GM21825 (cell line): ENCODE measurements around the gene HK2.

Experiments
- ATAC-seq: cut with Tn5 transposase; IDR thresholded peaks from one replicate; pipeline ENCODE4 v1.9.1; 2021; ENCODE audit warnings: mild to moderate bottlenecking, moderate library complexity; ENCODE audit not compliant: unreplicated experiment

HK2 gene

DNA sequence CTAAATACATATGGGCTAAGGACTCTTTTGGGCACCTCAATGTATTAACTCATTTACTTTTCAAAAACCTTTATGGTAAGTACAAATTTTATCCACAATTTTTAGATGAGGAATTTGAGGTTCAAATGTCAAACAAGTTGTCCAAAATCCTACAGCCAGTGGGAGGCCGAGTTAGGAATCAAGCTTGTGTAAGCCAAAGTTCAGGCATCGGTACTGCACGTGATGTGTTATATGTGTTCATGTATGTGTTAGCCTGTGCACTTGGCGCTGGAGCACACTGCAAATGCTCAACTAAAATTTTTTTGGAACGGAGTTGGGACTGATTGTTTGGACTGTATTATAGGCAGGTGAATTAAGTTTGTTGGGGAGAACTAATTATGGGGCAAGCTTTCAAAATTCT lies 22.7 kb downstream of the HK2 start:
- ATAC-seq: no peak

- ATAC-seq: no peak
Observed at GRCh38 chr2:74857215-74857614, 23.3 kb downstream of the HK2 start.

DNA sequence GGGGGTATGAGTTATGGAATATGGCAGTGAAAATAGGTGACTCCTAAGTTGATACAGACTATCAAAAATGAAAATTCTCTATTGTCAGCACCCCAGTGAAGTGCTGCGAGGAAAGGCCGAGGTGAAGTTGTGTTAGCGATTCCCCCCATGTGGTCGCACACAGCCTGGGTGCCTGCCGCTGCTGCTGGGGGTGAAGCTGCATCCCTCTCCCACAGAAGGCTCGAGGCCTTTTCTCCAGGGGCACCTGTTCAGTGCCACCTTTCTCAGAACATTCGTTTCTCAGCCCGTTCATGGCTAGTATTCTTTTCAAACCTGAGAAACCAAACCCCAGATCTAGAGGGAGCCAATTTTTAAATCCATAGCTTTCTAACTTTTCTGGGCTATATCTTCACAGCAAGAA lies 23.8 kb downstream of the HK2 start:
- no peak for ATAC-seq

DNA sequence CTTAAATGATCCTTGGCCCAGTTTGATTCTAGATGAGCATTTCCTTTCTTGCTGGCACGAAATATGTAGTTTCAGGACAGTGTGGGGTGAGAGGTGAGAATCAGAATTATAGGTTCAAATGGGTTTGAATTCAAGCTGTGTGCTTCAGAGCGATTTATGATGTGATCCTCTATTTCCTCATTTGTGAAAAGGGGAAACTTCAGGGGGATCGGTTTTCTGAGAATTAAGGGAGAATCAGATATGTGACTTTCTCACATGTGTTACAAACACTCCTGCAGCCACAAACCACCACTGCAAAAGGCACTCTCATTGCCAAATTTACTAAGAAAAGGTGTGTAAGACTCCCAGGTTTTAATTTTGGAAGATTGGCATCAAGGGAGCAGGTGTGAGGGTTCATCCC lies 24.4 kb downstream of the HK2 start:
- ATAC-seq: no peak

DNA sequence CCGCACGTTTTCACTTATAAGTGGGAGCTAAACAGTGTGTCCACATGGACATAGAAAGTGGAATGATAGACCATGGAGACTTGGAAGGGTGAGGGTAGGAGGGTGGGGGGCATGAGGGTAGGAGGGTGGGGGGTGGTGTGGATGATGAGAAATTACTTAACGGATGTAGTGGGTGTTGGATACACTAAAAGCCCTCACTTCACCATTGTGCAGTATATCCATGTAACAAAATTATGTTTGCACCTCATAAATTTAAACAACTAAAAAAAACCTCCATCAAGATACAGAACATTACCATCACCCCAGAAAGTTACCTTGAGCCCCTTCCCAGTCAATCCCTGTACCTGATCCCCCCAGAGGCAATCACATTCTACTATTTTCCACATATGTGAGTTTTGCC lies 26.2 kb downstream of the HK2 start:
- no peak for ATAC-seq

GRCh38 chr2:74860521-74860920 lies 26.6 kb downstream of the HK2 start:
- ATAC-seq: no peak

DNA sequence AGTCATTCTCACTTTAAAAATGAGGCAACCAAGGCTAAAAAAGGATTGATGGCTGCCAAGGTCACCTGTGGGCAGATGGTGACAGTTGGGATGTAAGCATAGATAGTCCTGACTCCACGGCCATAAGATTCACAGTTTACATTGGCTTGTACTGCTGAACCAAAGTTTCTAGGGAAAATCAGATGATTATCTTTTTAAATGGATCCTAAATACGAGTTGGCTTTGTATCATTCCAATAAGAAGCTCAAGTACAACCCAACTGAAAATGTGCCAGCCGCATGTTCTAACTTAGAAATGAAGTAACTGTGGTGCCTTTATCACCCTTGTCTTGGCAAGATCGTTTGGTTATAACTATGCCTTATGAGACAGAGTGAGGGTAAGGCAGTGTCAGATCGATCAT lies 27.6 kb downstream of the HK2 start:
- ATAC-seq: no peak

DNA sequence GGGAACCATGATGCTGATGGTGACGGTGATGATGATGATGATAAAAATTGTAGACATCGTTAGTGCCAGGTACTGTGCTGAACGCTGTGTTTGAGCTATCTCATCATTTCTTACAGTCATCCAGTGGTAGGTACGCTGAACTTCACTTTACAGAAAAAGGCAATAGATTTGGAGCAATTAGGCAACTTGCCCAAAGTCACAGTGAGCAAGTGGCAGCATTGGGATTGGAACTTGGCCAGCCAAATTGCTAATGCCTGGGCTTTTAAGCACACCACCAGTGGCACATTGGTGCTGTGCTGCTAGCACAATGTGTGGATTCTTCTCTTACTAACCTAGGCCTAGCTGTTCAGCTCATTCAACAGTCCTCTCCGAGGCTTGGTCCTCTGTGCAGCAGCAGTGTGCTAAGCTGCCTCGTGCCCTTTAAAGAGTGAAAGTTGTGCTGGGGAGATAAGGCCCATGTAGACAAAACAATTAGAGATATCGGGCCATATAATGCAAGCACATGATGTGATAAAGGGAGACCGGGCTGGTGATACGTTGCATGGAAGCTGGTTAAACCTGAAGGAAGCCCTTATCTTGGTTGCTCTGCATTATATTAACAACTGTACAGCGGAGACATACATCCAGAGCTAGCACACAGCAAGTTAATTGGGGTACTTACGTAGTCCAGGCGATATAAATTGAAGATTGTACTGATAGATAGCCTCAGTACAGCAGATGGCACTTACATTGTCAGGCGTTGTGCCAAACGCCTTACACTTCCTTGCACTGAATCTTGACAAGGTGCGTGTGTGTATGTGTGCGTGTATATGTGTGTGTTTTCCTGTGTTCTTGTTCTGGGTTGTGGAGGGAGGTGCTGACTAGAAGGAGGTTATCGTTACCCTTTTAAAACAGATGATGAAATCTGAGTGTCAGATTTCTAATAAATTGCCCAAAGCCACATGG lies 28.4 kb downstream of the HK2 start:
- no peak for ATAC-seq

DNA sequence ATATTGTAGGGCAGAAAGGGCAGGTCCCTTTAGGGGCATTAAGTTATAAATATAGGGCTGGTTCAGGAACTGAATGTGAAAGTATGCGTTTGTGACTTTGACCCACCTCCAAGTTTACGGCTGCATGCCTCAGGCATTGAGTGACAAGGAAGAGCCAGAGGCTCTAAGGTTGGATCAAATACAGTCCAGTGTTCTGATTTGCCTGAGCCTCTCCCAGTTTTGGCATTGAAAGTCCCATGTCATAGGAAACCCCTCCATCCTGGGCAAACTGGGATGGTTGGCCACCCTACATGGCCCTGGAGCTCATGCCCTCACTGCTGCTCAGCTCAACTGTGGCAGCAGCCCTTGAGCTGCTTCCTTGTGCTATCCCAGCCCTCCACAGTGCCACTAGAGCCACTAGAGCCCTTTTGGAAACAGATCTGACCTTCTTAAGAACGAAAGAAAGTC lies 29.9 kb downstream of the HK2 start:
- ATAC-seq: no peak

DNA sequence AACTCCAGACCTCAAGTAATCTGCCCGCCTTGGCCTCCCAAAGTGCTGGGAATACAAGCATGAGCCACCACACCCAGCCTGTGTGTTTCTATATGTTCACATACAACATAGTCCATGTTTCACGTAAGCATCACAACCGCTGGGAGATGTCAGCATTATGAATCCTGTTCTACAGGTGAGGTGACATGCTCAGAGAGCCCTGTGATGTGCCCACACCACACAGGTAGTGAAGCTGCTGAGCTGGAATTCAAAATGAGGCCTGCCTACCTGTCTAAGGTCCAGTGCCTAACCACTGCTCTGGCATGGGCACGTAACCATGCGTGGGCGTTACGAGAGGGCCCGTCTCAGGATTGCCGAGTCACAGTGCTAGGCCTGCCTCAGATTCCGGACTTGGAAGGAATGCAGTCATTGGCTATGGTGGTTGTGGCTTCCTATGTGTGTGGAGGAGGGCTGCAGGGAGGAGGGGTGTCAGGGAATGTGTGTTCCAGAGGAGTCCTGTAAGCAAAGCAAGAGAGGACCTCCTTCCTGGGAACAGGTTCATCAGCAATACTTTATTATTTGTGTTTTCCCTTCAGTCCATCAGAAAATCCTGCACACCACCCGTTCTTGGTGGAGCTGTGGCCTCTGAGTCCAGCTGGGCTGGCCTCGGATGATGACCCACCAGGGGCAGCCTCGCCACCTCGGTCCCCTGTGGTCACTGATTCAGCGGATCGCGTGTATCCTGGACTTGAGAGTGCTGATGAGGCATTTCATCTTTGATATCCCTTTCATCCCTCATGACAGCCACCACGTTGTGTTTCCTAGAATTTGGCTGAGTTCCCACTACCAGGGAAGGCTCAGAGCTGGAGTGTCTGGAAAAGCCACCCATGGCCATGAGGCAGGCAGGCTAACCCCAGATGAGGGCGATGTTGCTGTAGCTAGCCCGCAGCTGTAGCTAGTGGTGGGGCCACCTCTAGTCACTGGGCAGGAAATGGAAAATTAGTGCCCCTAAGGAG lies 31.1 kb downstream of the HK2 start:
- ATAC-seq: no peak

DNA sequence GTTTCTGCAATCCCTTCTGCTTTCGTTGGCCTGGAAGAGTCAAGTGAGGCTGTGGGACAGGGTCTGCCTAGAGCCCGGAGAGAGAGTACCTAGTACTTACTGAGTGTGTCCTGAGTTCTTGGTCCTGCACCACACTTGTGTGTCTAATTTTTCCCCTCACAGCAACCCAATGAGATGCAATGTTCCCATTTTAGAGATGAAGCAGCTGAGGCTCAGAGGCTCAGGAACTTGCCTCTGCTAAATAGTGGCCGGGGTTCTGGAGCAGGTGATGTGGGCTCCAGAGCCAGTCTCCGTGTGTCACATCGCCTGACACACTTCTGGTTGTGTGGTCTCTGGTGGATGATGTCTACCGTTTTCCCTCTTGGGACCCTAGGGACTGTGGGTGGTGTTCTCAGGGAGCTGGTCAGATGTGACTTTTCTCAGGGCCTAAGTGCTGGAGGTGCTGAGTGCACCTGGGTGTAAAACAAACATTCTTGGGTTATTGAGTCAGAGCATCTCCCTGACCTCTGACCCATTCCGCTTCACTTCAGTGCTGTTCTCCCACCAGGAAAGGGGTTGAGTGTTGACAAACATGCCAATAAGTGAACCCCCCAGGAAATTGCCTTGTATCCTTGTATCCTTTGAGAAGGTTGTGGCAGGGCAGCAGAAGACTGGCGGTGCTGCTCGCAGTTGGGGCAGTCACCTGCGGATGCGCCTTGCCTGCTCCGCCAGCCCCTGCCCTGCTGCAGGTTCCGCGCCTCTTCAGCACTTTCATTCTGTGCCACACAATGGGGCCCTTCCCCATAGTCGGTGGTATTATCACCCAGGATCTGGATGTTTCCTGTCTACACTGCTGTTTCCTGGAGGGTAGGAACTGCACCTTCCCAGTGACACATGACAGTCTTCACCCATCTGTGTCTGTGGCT lies 32.1 kb downstream of the HK2 start:
- no peak for ATAC-seq

GRCh38 chr2:74867841-74868658 lies 34.1 kb downstream of the HK2 start:
- no peak for ATAC-seq

DNA sequence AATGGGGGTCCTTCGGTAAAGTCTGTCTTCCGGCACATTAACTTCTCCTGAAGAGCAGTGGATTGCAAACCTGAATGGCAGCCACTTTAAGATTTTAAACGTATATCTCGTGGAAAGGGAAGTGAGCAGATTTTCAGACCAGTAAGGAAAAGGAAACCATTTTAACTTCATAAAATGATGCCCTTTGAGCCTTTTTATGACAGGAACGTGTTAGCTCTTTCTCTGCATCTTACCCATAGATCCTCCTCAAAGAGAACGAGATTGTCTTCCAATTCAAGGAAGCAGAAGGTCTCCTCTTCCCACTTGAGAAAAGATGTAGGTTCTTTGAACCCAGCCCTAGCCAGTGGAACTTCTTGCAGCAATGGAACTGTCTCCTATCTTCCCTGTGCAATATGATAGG lies 35.6 kb downstream of the HK2 start:
- ATAC-seq: no peak

DNA sequence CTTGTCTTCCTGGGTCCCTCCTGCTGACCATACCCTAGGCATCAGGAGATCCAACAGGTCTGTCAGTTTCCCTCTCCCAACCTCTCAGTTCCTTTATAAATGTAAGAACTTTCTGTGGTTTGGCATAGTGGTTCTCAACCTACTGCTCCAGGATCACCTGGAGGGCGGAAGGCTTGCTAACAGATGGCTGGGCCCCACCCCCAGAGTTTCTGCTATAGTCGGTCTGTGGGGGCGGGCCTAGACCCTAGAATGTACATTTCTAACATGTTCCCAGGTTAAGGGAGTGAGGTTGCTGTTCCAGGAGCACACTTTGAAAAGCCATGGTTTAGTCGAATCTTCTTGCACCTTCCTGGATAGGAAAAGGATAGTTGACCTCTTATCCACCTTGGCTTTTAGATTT lies 37.0 kb downstream of the HK2 start:
- no peak for ATAC-seq

GRCh38 chr2:74871414-74871813 lies 37.5 kb downstream of the HK2 start:
- no peak for ATAC-seq

DNA sequence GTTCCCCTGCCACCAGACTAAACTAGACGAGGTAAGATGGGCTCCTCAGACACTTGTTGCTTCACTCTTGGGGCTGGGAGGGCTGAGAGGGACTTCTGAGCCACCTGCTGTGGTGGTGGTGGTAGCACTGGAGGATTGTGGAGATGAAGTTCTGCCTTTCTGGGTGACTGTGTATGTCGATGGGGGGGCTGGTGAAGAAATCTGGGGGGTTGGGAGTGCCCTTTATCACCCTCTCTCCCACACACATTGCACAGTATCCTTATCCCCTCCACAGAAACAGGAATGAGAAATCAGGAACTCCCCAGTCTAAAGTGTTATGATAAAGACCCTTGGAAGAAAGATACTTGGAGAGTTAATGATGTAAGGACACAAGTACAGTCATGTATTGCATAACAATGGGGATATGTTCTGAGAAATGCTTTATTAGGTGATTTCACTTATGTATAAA lies 38.5 kb downstream of the HK2 start:
- ATAC-seq: no peak

- no peak for ATAC-seq
Observed at GRCh38 chr2:74873012-74873665, 39.2 kb downstream of the HK2 start.

- ATAC-seq: no peak
Observed at GRCh38 chr2:74873678-74874640, 40.0 kb downstream of the HK2 start.
